ENCODE data around the gene SCUBE1. TPM values are rescaled to one million over a fixed set of nuclear protein-coding genes. Genes with fewer than 3 reads are reported as not detected.

The SCUBE1 gene
- total RNA-seq, 1 donor from 2014 or later, result not detected

- Mint-ChIP-seq H3K4me3 (ENCODE audit: low read depth) (no peak overlapping the region), H3K4me1 (ENCODE audit: low read depth) (no peaks in the 10 kb centered on the region), H3K9me3 (no peaks in the 10 kb centered on the region), H3K27me3 (ENCODE audit: low read depth) (no peaks in the 10 kb centered on the region), H3K36me3 (ENCODE audit: low read depth) (no peaks in the 10 kb centered on the region), H3K27ac (no peak overlapping the region)
- no peak for DNase-seq (ENCODE audit: low spot score)
- intact Hi-C loops (cut with micrococcal nuclease), result no loop called here
Measured at GRCh38 chr22:43238526-43239006, 104.6 kb downstream of the SCUBE1 start.

- H3K4me1 Mint-ChIP-seq (ENCODE audit: low read depth), result no peaks in the 10 kb centered on the region
- H3K9me3 Mint-ChIP-seq, result no peaks in the 10 kb centered on the region
- H3K4me3 Mint-ChIP-seq (ENCODE audit: low read depth), result no peak overlapping the region
- no peaks in the 10 kb centered on the region for H3K27me3 Mint-ChIP-seq (ENCODE audit: low read depth)
- H3K27ac Mint-ChIP-seq, result no peak overlapping the region
- DNase-seq (ENCODE audit: low spot score), result no peak
- intact Hi-C loops (cut with micrococcal nuclease), result no loop called here
- H3K36me3 Mint-ChIP-seq (ENCODE audit: low read depth), result no peaks in the 10 kb centered on the region
Measured at GRCh38 chr22:43237280-43237679, 105.9 kb downstream of the SCUBE1 start.

- Mint-ChIP-seq H3K36me3 (ENCODE audit: low read depth) (no peaks in the 10 kb centered on the region), H3K4me3 (ENCODE audit: low read depth) (no peak overlapping the region), H3K27me3 (ENCODE audit: low read depth) (no peaks in the 10 kb centered on the region), H3K9me3 (no peaks in the 10 kb centered on the region), H3K4me1 (ENCODE audit: low read depth) (no peaks in the 10 kb centered on the region), H3K27ac (no peak overlapping the region)
- no peak for DNase-seq (ENCODE audit: low spot score)
- intact Hi-C loops (cut with micrococcal nuclease), result no loop called here
Measured at GRCh38 chr22:43236411-43237166, 106.6 kb downstream of the SCUBE1 start.

GRCh38 chr22:43235445-43236409 lies 107.4 kb downstream of the SCUBE1 start:
- peaks cover 5% of the 10 kb centered on the region for H3K4me1 Mint-ChIP-seq (ENCODE audit: low read depth)
- H3K9me3 Mint-ChIP-seq, result no peaks in the 10 kb centered on the region
- no peak overlapping the region for H3K4me3 Mint-ChIP-seq (ENCODE audit: low read depth)
- intact Hi-C loops (cut with micrococcal nuclease), result no loop called here
- H3K27me3 Mint-ChIP-seq (ENCODE audit: low read depth), result peaks cover 1% of the 10 kb centered on the region
- no peaks in the 10 kb centered on the region for H3K36me3 Mint-ChIP-seq (ENCODE audit: low read depth)
- DNase-seq (ENCODE audit: low spot score), result no peak
- H3K27ac Mint-ChIP-seq, result no peak overlapping the region

- intact Hi-C loops (cut with micrococcal nuclease), result no loop called here
Measured at GRCh38 chr22:43234264-43234988, 108.7 kb downstream of the SCUBE1 start.

GRCh38 chr22:43233529-43233928 lies 109.6 kb downstream of the SCUBE1 start:
- no peaks in the 10 kb centered on the region for H3K9me3 Mint-ChIP-seq
- no peak overlapping the region for H3K4me3 Mint-ChIP-seq (ENCODE audit: low read depth)
- peaks cover 5% of the 10 kb centered on the region for H3K4me1 Mint-ChIP-seq (ENCODE audit: low read depth)
- H3K27ac Mint-ChIP-seq, result no peak overlapping the region
- DNase-seq (ENCODE audit: low spot score), result no peak
- intact Hi-C loops (cut with micrococcal nuclease), result no loop called here
- H3K27me3 Mint-ChIP-seq (ENCODE audit: low read depth), result peaks cover 1% of the 10 kb centered on the region
- H3K36me3 Mint-ChIP-seq (ENCODE audit: low read depth), result no peaks in the 10 kb centered on the region

More at GRCh38 chr22:43234264-43234988, 108.7 kb downstream of the SCUBE1 start:
- H3K27ac Mint-ChIP-seq, result no peak overlapping the region
- H3K36me3 Mint-ChIP-seq (ENCODE audit: low read depth), result no peaks in the 10 kb centered on the region
- H3K4me1 Mint-ChIP-seq (ENCODE audit: low read depth), result peaks cover 5% of the 10 kb centered on the region
- no peak for DNase-seq (ENCODE audit: low spot score)
- H3K9me3 Mint-ChIP-seq, result no peaks in the 10 kb centered on the region
- H3K27me3 Mint-ChIP-seq (ENCODE audit: low read depth), result peaks cover 1% of the 10 kb centered on the region
- H3K4me3 Mint-ChIP-seq (ENCODE audit: low read depth), result no peak overlapping the region

GRCh38 chr22:43232445-43232844 lies 110.7 kb downstream of the SCUBE1 start:
- intact Hi-C loops (cut with micrococcal nuclease), result no loop called here
- H3K27me3 Mint-ChIP-seq (ENCODE audit: low read depth), result peaks cover 1% of the 10 kb centered on the region

GRCh38 chr22:43231724-43232034 lies 111.5 kb downstream of the SCUBE1 start:
- Mint-ChIP-seq H3K9me3 (no peaks in the 10 kb centered on the region), H3K4me1 (ENCODE audit: low read depth) (peaks cover 5% of the 10 kb centered on the region), H3K27me3 (ENCODE audit: low read depth) (peaks cover 1% of the 10 kb centered on the region), H3K27ac (no peak overlapping the region), H3K4me3 (ENCODE audit: low read depth) (no peak overlapping the region), H3K36me3 (ENCODE audit: low read depth) (no peaks in the 10 kb centered on the region)
- DNase-seq (ENCODE audit: low spot score), result no peak
- intact Hi-C loops (cut with micrococcal nuclease), result loop anchor here (1.0 kb wide), 2 partner anchors 115 to 154 kb away; no protein-coding TSS in a partner anchor

More at GRCh38 chr22:43232445-43232844, 110.7 kb downstream of the SCUBE1 start:
- Mint-ChIP-seq H3K36me3 (ENCODE audit: low read depth) (no peaks in the 10 kb centered on the region), H3K27ac (no peak overlapping the region), H3K9me3 (no peaks in the 10 kb centered on the region), H3K4me3 (ENCODE audit: low read depth) (no peak overlapping the region), H3K4me1 (ENCODE audit: low read depth) (peaks cover 5% of the 10 kb centered on the region)
- DNase-seq (ENCODE audit: low spot score), result no peak

GRCh38 chr22:43230971-43231723 lies 112.0 kb downstream of the SCUBE1 start:
- Mint-ChIP-seq H3K9me3 (no peaks in the 10 kb centered on the region), H3K4me3 (ENCODE audit: low read depth) (no peak overlapping the region), H3K27ac (no peak overlapping the region)

GRCh38 chr22:43230571-43230970 lies 112.6 kb downstream of the SCUBE1 start:
- Mint-ChIP-seq H3K27ac (no peak overlapping the region), H3K36me3 (ENCODE audit: low read depth) (no peaks in the 10 kb centered on the region), H3K27me3 (ENCODE audit: low read depth) (peaks cover 6% of the 10 kb centered on the region), H3K4me1 (ENCODE audit: low read depth) (peaks cover 5% of the 10 kb centered on the region), H3K9me3 (no peaks in the 10 kb centered on the region), H3K4me3 (ENCODE audit: low read depth) (no peak overlapping the region)
- intact Hi-C loops (cut with micrococcal nuclease), result no loop called here
- DNase-seq (ENCODE audit: low spot score), result no peak

More at GRCh38 chr22:43230971-43231723, 112.0 kb downstream of the SCUBE1 start:
- intact Hi-C loops (cut with micrococcal nuclease), result loop anchor here (1.0 kb wide), 2 partner anchors 115 to 154 kb away; no protein-coding TSS in a partner anchor
- Mint-ChIP-seq H3K4me1 (ENCODE audit: low read depth) (peaks cover 5% of the 10 kb centered on the region), H3K36me3 (ENCODE audit: low read depth) (no peaks in the 10 kb centered on the region), H3K27me3 (ENCODE audit: low read depth) (peaks cover 1% of the 10 kb centered on the region)
- peak; percentile 54 for DNase-seq (ENCODE audit: low spot score)

GRCh38 chr22:43228863-43229262 lies 114.3 kb downstream of the SCUBE1 start:
- Mint-ChIP-seq H3K9me3 (no peaks in the 10 kb centered on the region), H3K27me3 (ENCODE audit: low read depth) (peaks cover 10% of the 10 kb centered on the region), H3K27ac (no peak overlapping the region), H3K4me3 (ENCODE audit: low read depth) (no peak overlapping the region), H3K4me1 (ENCODE audit: low read depth) (peaks cover 5% of the 10 kb centered on the region), H3K36me3 (ENCODE audit: low read depth) (no peaks in the 10 kb centered on the region)
- DNase-seq (ENCODE audit: low spot score), result no peak
- intact Hi-C loops (cut with micrococcal nuclease), result no loop called here

GRCh38 chr22:43228330-43228729 lies 114.8 kb downstream of the SCUBE1 start:
- Mint-ChIP-seq H3K4me1 (ENCODE audit: low read depth) (peaks cover 5% of the 10 kb centered on the region), H3K36me3 (ENCODE audit: low read depth) (no peaks in the 10 kb centered on the region), H3K9me3 (no peaks in the 10 kb centered on the region), H3K27ac (no peak overlapping the region), H3K4me3 (ENCODE audit: low read depth) (no peak overlapping the region), H3K27me3 (ENCODE audit: low read depth) (peaks cover 10% of the 10 kb centered on the region)
- DNase-seq (ENCODE audit: low spot score), result peak; percentile 13
- intact Hi-C loops (cut with micrococcal nuclease), result no loop called here

Measured in activated T-helper 2 cell treated with anti-CD3 and anti-CD28 coated beads, Interferon-gamma antibody, Interleukin-2, Interleukin-4, amounts not matched to agents 10 μg/mL and 5 μg/mL and 100 μg/mL, durations not matched to agents 14 hours and 24 hours and 36 hours (primary cell).